ENCODE results near the gene D2HGDH. TPM values are rescaled to one million over a fixed set of nuclear protein-coding genes. Genes with fewer than 3 reads are reported as not detected.

The D2HGDH gene
- total RNA-seq, 1 experiment from 2014 or later, result 46.3 TPM

GRCh38 chr2:241728627-241729026 is 5.8 kb upstream of the D2HGDH start:
- DNase-seq (ENCODE audit: low read depth, low spot score), result no peak
- H3K9ac ChIP-seq (ENCODE audit: low read length), result no peak overlapping the region
- no peaks in the 10 kb centered on the region for H3K79me2 ChIP-seq (ENCODE audit: insufficient read depth, low read length)
- no peak overlapping the region for H3K27ac ChIP-seq (ENCODE audit: low read depth, low read length)
- peaks cover 0 to 3% of the 10 kb centered on the region in 2 experiments; a peak in 1 of 4 replicates for H3K9me3 ChIP-seq (ENCODE audit: control insufficient read depth in 1 of 2, insufficient read depth in 1 of 2, low read depth in 1 of 2, low read length in 2 of 2)
- H3K36me3 ChIP-seq (ENCODE audit: control insufficient read depth in 1 of 2, insufficient read depth in 2 of 2, low read length in 2 of 2), result 0 out of 4 replicates have a peak, but pooled peaks cover 0 to 3% of the 10 kb centered on the region in 2 experiments
- no peaks in the 10 kb centered on the region for H4K20me1 ChIP-seq (ENCODE audit: insufficient read depth)
- TF ChIP-seq ZFX (IDR thresholded peaks at IDR 0.05) (no peak), CEBPB (IDR thresholded peaks at IDR 0.05; ENCODE audit: low read depth) (no peak), POLR2AphosphoS5 (IDR thresholded peaks at IDR 0.05; ENCODE audit: low read depth, low read length) (no peak), SP1 (IDR thresholded peaks at IDR 0.05; ENCODE audit: low read depth) (no peak), EZH2 (IDR thresholded peaks at IDR 0.05) (no peak), ELF1 (IDR thresholded peaks at IDR 0.05; ENCODE audit: borderline replicate concordance, low read depth) (no peak), EZH2phosphoT487 (IDR thresholded peaks at IDR 0.05; ENCODE audit: borderline replicate concordance) (no peak), POLR2A (IDR thresholded peaks at IDR 0.05; ENCODE audit: borderline replicate concordance, extremely low read depth, insufficient read depth, insufficient read length) (no peak), SIN3A (IDR thresholded peaks at IDR 0.05; ENCODE audit: low read depth) (no peak), ATF3 (IDR thresholded peaks at IDR 0.05) (no peak), CTCF (IDR thresholded peaks at IDR 0.05 in 2 of 3, conservative IDR thresholded peaks at IDR 0.05 in 1 of 3; ENCODE audit: borderline replicate concordance in 1 of 3, insufficient read depth in 1 of 3, low read depth in 2 of 3, low read length in 2 of 3) (no peak)
- intact Hi-C loops (cut with micrococcal nuclease), result no loop called here
- no peaks in the 10 kb centered on the region for H3K27me3 ChIP-seq (ENCODE audit: insufficient read depth, low read length)
- BruUV-seq (replicated peaks), result no TSS peak
- H3K4me2 ChIP-seq (ENCODE audit: low read length), result no peak overlapping the region
- ChIA-PET POLR2A (no interaction called here), RAD21 (ENCODE audit: low non-redundant PET in 1 of 2, low total read pairs in 2 of 2, uncharacterized antibody in 2 of 2, unreplicated experiment in 2 of 2) (no interaction called here), CTCF (no interaction called here)
- no peak for ATAC-seq
- peaks cover under 1 to 8% of the 10 kb centered on the region in 2 experiments; a peak in 2 of 4 replicates for H3K4me1 ChIP-seq (ENCODE audit: control insufficient read depth in 1 of 2, insufficient read depth in 2 of 2, low read length in 2 of 2)
- H2AFZ ChIP-seq (ENCODE audit: low read depth, low read length, poor library complexity, severe bottlenecking), result no peak overlapping the region
- H3K4me3 ChIP-seq (replicated peaks in 1 of 2; ENCODE audit: low read depth in 1 of 2, low read length in 2 of 2), result no peak overlapping the region
- no peaks in the 10 kb centered on the region for H3K9me2 ChIP-seq (ENCODE audit: insufficient read depth)
